Glutamatergic neuron (in vitro differentiated cells): Measurements from ENCODE around the gene PAX4. TPM values are rescaled to one million over a fixed set of nuclear protein-coding genes. Genes with fewer than 3 reads are reported as not detected.
A peak's percentile ranks its signal among the peaks of the same experiment; 100 is the strongest.

Experiments
- DNase-seq: peaks from one replicate; pipeline ENCODE4 v3.0.0; 2022
- H3K27ac Mint-ChIP-seq: one replicate; pipeline ENCODE4 v1.8.0; 2020; ENCODE audit warnings: mild to moderate bottlenecking, mixed read lengths, inconsistent platforms; ENCODE audit not compliant: unreplicated experiment
- H3K27me3 Mint-ChIP-seq: one replicate; pipeline ENCODE4 v1.8.0; 2020; ENCODE audit warnings: mild to moderate bottlenecking, moderate library complexity, mixed read lengths, inconsistent platforms; ENCODE audit not compliant: unreplicated experiment
- H3K36me3 Mint-ChIP-seq: one replicate; pipeline ENCODE4 v1.8.0; 2020; ENCODE audit warnings: mild to moderate bottlenecking, mixed read lengths, inconsistent platforms; ENCODE audit not compliant: unreplicated experiment
- H3K4me1 Mint-ChIP-seq: one replicate; pipeline ENCODE4 v1.8.0; 2020; ENCODE audit warnings: mild to moderate bottlenecking, low read depth, mixed read lengths, inconsistent platforms; ENCODE audit not compliant: unreplicated experiment
- H3K4me3 Mint-ChIP-seq: one replicate; pipeline ENCODE4 v1.8.0; 2020; ENCODE audit warnings: mild to moderate bottlenecking, mixed read lengths, inconsistent platforms; ENCODE audit not compliant: unreplicated experiment
- H3K9me3 Mint-ChIP-seq: one replicate; pipeline ENCODE4 v1.8.0; 2020; ENCODE audit warnings: mild to moderate bottlenecking, moderate library complexity, mixed read lengths, inconsistent platforms; ENCODE audit not compliant: unreplicated experiment
- CTCF ChIP-seq: fragments of 200-600 bp; sonication (generic); IDR thresholded peaks from one replicate; pipeline ENCODE4 v1.5.0; 2021; ENCODE audit not compliant: partially characterized antibody, unreplicated experiment
- total RNA-seq: library from RNA; stranded (reverse); fragmentation: NEBNext Ultra II Directional; extraction: Animal tissue kit (Norgen Biotek cat#: 25700); gene quantifications from one replicate; pipeline ENCODE4 v1.2.1, GENCODE V29; 2021; ENCODE audit not compliant: unreplicated experiment

Gene PAX4
- total RNA-seq, 1 donor from 2014 or later, result not detected

GRCh38 chr7:127632276-127632910, 14.5 kb upstream of the PAX4 start:
- no peaks in the 10 kb centered on the region for H3K36me3 Mint-ChIP-seq
- no peak overlapping the region for H3K27ac Mint-ChIP-seq
- H3K4me1 Mint-ChIP-seq, result no peaks in the 10 kb centered on the region
- no peak for TF ChIP-seq CTCF
- no peak overlapping the region for H3K4me3 Mint-ChIP-seq
- DNase-seq, result no peak
- no peaks in the 10 kb centered on the region for H3K27me3 Mint-ChIP-seq
- H3K9me3 Mint-ChIP-seq, result no peaks in the 10 kb centered on the region

- no peak overlapping the region for H3K27ac Mint-ChIP-seq
- H3K9me3 Mint-ChIP-seq, result no peaks in the 10 kb centered on the region
- H3K27me3 Mint-ChIP-seq, result no peaks in the 10 kb centered on the region
- H3K36me3 Mint-ChIP-seq, result no peaks in the 10 kb centered on the region
- no peak overlapping the region for H3K4me3 Mint-ChIP-seq
- DNase-seq, result peak; percentile 60
- no peaks in the 10 kb centered on the region for H3K4me1 Mint-ChIP-seq
- peak; percentile 47 for TF ChIP-seq CTCF
Measured at GRCh38 chr7:127629268-127629854, 11.4 kb upstream of the PAX4 start.

- Mint-ChIP-seq H3K27me3 (no peaks in the 10 kb centered on the region), H3K27ac (no peak overlapping the region), H3K9me3 (no peaks in the 10 kb centered on the region), H3K36me3 (no peaks in the 10 kb centered on the region), H3K4me3 (no peak overlapping the region), H3K4me1 (no peaks in the 10 kb centered on the region)
- DNase-seq, result no peak
- no peak for TF ChIP-seq CTCF
Measured at GRCh38 chr7:127628445-127628844, 10.5 kb upstream of the PAX4 start.

- Mint-ChIP-seq H3K4me3 (no peak overlapping the region), H3K27me3 (peaks cover 4% of the 10 kb centered on the region)
Measured at GRCh38 chr7:127625331-127625730, 7.4 kb upstream of the PAX4 start.

More at GRCh38 chr7:127625331-127625730, 7.4 kb upstream of the PAX4 start:
- Mint-ChIP-seq H3K4me1 (peaks cover 5% of the 10 kb centered on the region), H3K9me3 (peaks cover 3% of the 10 kb centered on the region), H3K27ac (no peak overlapping the region), H3K36me3 (no peaks in the 10 kb centered on the region)
- DNase-seq, result no peak
- TF ChIP-seq CTCF, result no peak
